GM12865 (cell line): ENCODE data around the gene FSTL3.

ENCODE experiments used
- DNase-seq: peaks from one replicate; pipeline ENCODE4 v3.0.0; 2010; ENCODE audit warnings: low read depth
- H3K4me3 ChIP-seq: 2 replicates; pipeline ENCODE4 v1.5.1; 2011; ENCODE audit warnings: mild to moderate bottlenecking, low read depth, low read length, control low read depth
- TF ChIP-seq, protein P1 (sequence below): IDR thresholded peaks from 2 replicates; pipeline ENCODE4 v1.5.1; 2011; ENCODE audit warnings: low read length, control low read depth, low read depth, inconsistent platforms; ENCODE audit not compliant: insufficient read depth; ENCODE audit errors: missing control alignments

FSTL3 gene

DNA sequence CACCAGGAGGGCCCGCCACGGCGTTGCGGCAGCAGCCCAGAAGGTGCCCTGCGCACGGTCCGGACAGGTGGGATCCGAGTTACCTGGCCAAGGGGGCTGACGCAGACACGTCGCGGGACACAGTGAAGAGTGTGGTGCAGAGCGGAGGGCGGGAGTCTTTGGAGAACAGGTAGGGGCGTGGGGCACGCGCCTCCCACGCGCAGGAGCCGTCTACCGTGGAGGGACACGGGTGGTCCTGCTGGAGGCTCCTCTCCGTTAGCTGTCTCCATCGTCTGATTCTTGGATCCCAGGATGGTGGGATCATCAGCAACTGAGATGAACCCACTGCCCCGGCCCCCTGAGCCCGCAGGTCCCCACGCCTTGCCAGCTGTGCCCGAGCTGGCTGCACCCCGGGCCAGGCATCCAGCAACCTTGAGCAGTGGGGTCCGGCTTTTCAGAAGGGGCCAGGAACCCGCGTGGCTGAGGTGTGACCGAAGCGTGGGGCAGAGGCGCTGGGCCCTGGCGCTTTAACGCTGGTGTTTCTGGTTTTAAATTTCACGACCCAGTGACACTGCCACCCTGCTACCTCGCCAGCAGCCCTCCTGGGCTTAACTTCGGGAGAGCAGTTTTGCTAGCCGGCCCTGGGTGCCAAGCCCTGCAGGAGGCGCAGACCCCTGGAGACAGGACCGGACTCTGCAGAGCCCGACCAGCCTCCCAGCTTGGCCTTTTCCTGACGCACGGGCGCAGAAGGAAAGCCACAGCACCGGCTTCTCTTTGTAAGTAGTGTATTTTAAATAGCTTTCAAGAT lies 29.2 kb upstream of the FSTL3 start:
- no peak overlapping the region for H3K4me3 ChIP-seq
- TF ChIP-seq, protein P1, sequence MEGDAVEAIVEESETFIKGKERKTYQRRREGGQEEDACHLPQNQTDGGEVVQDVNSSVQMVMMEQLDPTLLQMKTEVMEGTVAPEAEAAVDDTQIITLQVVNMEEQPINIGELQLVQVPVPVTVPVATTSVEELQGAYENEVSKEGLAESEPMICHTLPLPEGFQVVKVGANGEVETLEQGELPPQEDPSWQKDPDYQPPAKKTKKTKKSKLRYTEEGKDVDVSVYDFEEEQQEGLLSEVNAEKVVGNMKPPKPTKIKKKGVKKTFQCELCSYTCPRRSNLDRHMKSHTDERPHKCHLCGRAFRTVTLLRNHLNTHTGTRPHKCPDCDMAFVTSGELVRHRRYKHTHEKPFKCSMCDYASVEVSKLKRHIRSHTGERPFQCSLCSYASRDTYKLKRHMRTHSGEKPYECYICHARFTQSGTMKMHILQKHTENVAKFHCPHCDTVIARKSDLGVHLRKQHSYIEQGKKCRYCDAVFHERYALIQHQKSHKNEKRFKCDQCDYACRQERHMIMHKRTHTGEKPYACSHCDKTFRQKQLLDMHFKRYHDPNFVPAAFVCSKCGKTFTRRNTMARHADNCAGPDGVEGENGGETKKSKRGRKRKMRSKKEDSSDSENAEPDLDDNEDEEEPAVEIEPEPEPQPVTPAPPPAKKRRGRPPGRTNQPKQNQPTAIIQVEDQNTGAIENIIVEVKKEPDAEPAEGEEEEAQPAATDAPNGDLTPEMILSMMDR, result no peak
- DNase-seq, result no peak

DNA sequence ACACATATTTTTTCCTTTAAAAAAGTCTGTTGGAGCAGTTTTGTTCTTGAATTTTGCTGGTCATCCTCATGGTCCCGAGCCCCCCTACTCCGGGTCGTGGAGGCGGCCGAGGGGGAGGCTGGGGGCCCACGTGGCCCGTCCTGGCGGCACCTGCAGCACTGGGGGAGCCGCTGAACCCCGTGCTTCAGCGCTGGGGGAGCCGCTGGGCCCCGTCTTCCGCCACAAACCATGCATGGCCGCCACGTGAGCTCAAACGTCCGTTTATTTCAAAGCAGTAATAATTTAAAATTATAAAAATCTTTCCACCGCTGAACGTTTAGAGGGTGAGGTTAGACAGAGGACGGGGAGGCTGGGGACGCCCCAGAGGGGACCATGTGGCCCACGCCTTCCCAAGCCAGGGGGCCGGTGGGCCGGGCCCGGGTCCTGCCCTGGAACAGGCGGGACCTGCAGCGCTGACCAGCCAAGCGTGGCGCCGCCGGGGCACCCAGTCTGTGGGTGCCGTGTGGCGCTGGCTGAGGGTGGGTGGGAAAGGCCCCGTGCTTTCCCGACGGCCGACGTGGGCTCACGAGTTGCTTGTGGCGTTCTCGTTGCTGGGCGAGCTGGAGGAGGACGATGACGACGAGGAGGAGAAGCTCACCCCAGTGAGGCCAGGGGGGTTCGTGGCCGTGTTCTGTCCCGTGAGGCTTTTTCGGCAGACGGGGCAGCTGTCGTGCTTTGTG lies 28.5 kb upstream of the FSTL3 start:
- no peak overlapping the region for H3K4me3 ChIP-seq
- TF ChIP-seq, protein P1, result no peak
- no peak for DNase-seq

DNA sequence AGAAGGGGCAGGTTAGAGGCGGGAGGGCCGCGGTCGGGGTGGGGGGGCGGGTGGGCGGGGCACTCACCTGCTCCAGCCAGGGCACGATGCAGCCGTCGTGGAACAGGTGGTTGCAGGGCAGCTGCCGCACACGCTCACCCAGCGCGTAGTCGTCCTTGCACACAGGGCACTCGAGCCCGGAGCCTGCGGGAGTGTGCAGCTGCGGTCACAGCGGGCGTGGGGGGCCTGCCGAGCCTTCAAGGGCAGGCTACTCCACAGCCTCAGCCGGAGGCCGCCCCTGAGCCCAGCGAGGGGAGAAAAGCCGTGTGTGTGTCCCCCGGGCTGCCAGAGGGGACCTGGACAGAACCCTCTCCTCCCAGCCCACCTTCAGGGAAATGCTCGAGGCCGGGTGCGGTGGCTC lies 27.9 kb upstream of the FSTL3 start:
- no peak for DNase-seq
- TF ChIP-seq, protein P1, result no peak
- H3K4me3 ChIP-seq, result no peak overlapping the region

DNA sequence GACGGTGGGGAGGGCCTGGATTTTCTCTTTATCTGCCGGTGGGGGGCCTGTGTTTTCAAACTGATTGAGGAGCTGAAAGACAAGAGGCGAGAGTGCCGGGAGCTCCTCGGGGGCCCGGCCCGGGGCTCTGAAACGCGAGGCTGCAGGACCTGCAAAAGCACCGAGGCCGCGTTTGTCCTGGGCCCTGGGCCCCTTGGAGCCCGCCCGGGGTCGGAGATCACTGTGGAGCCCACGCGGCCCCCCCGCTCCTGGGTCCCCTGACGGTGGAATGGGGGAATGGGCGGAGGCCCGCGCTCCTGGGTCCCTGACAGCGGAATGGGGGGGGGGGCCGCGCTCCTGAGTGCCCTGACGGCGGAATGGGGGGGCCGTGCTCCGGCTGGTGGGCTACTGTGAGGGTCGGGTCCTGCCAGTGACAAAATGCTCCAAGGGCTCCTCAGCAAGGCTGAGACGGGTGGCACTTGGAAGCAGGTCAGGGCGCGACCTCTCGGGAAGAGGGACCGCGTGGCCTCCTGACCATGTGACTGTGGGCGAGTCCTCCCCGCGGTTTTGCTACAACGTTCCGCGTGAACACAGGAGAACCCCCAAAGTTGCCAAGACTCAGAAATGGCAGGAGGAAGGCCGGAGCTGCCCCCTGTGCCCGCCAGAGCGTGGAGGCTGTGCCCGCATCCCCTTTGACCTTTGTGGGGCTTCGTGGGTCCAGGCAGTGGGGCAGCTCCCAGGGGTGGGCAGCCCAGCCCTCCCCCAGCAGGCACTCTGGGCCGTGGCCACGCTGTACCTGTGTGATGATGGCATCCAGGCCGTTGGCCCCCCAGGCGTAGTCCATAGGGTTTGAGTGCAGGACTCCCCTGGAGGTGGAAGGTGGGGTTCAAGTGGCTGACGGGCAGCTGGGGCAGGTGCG lies 27.0 kb upstream of the FSTL3 start:
- no peak for DNase-seq
- TF ChIP-seq, protein P1, result no peak
- H3K4me3 ChIP-seq, result no peak overlapping the region

DNA sequence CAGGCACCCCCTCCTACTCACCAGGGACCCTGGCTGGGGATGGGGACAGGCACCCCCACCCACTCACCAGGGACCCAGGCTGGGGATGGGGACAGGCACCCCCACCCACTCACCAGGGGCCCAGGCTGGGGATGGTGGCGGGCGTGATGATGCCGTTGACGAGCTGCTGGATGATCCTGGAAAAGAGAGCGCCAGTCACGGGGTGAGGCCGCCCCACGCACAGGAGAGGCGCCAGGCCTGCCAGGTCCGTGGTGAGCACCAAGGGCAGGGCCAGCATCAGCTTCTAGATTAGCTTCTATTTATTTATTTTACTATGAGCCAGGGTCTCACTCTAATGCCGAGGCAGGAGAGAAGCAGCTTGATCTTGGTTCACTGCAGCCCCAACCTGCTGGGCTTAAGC lies 26.1 kb upstream of the FSTL3 start:
- TF ChIP-seq, protein P1, result no peak
- H3K4me3 ChIP-seq, result no peak overlapping the region
- no peak for DNase-seq

DNA sequence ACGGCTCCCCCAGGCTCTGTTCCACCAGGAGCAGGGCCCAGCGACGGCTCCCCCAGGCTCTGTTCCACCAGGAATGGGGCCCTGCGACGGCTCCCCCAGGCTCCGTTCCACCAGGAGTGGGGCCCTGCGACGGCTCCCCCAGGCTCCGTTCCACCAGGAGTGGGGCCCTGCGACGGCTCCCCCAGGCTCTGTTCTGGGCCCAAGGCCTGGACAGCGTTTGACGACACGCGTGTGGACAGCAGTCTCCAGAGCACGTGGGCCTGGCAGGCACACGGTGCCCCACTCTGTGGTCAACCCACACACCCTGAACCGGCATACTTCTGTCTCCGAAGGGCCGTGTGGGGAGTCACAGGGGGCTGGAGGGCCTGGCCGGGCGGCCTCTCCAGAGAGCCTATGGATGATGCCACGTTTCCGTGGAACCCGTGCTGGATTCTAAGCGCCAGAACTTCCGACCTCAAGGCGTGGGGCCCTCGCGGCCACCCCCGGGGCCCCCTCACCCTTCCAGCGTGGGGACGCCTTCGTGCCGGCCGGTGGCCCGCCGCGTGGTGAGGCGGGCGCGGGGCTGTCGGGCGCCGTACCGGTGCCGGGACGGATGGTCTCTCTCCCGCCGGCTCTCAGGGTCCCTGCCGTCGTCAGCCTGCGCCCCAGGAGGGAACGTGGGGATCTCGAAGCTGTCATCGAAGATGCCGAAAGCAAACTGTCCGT lies 24.9 kb upstream of the FSTL3 start:
- H3K4me3 ChIP-seq, result no peak overlapping the region

More for the DNA sequence above, 24.9 kb upstream of the FSTL3 start:
- TF ChIP-seq, protein P1, result no peak
- no peak for DNase-seq
